Inferior parietal cortex (tissue), 1 donor: ENCODE measurements around the gene IDH3G.

Experiments
- DNase-seq: peaks from one replicate; pipeline ENCODE4 v3.0.0-alpha.2; 2016; ENCODE audit errors: extremely low spot score

IDH3G gene

GRCh38 chrX:153816831-153817690 is 22.9 kb upstream of the IDH3G start:
- no peak for DNase-seq

GRCh38 chrX:153814591-153815315 is 20.6 kb upstream of the IDH3G start:
- no peak for DNase-seq

- DNase-seq, result no peak
These were observed 19.0 kb upstream of the IDH3G start for GRCh38 chrX:153813161-153813560.

- no peak for DNase-seq
These were observed 18.0 kb upstream of the IDH3G start for GRCh38 chrX:153812220-153812619.

GRCh38 chrX:153807976-153808375 is 13.8 kb upstream of the IDH3G start:
- DNase-seq, result no peak

GRCh38 chrX:153806999-153807575 is 12.9 kb upstream of the IDH3G start:
- no peak for DNase-seq

GRCh38 chrX:153805436-153805835 is 11.3 kb upstream of the IDH3G start:
- no peak for DNase-seq

GRCh38 chrX:153804621-153805020 is 10.4 kb upstream of the IDH3G start:
- no peak for DNase-seq

GRCh38 chrX:153804100-153804595 is 10.0 kb upstream of the IDH3G start:
- no peak for DNase-seq

- DNase-seq, result no peak
These were observed 9.3 kb upstream of the IDH3G start for GRCh38 chrX:153803211-153804099.

GRCh38 chrX:153802513-153803045 is 8.4 kb upstream of the IDH3G start:
- DNase-seq, result no peak

GRCh38 chrX:153801669-153802068 is 7.5 kb upstream of the IDH3G start:
- no peak for DNase-seq

- no peak for DNase-seq
These were observed 6.6 kb upstream of the IDH3G start for GRCh38 chrX:153800746-153801145.

GRCh38 chrX:153800177-153800722 is 6.1 kb upstream of the IDH3G start:
- no peak for DNase-seq

- DNase-seq, result no peak
These were observed 5.2 kb upstream of the IDH3G start for GRCh38 chrX:153799326-153799725.

- DNase-seq, result no peak
These were observed 3.3 kb upstream of the IDH3G start for GRCh38 chrX:153797415-153798015.

GRCh38 chrX:153794897-153795816 is 982 bp upstream of the IDH3G start:
- no peak for DNase-seq

GRCh38 chrX:153793291-153793690 is 884 bp downstream of the IDH3G start:
- DNase-seq, result no peak

- no peak for DNase-seq
These were observed 1.8 kb downstream of the IDH3G start for GRCh38 chrX:153792368-153792767.
